Fibroblast of pulmonary artery (primary cell): Measurements from ENCODE around the gene POLR2B.
A peak's percentile ranks its signal among the peaks of the same experiment; 100 is the strongest.

Experiments
- DNase-seq: peaks from one replicate; pipeline ENCODE4 v3.0.0-alpha.2; 2010; ENCODE audit warnings: low read depth
- H3K4me3 ChIP-seq: replicated peaks from 2 replicates; pipeline ENCODE4 v1.5.1; 2011; ENCODE audit warnings: low read depth, mild to moderate bottlenecking, control low read depth, low read length, moderate library complexity
- TF ChIP-seq, protein P1 (sequence below): IDR thresholded peaks from 2 replicates; pipeline ENCODE4 v1.5.1; 2011; ENCODE audit warnings: mild to moderate bottlenecking, control low read depth, low read length, inconsistent platforms; ENCODE audit errors: missing control alignments

Gene POLR2B

DNA sequence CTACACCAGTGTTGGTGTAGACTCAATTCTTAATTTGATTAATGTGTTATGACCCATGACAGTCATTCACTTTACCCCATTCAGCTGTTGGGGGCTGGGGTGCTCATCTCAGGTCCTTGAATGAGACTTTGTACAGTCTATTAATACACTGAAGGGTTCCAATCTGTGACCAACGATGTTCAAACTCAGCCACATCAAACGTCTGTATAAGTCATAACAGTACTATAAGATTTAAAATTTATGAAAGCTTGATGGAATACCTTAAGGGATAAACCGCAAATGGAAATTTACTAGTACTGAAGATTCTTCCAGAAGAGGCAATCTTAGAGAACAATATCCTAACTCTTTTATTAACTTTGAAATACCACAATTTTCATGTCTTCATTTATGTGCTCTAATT, 37.3 kb upstream of the POLR2B start:
- DNase-seq = no peak
- no peak overlapping the region for H3K4me3 ChIP-seq
- TF ChIP-seq, protein P1, sequence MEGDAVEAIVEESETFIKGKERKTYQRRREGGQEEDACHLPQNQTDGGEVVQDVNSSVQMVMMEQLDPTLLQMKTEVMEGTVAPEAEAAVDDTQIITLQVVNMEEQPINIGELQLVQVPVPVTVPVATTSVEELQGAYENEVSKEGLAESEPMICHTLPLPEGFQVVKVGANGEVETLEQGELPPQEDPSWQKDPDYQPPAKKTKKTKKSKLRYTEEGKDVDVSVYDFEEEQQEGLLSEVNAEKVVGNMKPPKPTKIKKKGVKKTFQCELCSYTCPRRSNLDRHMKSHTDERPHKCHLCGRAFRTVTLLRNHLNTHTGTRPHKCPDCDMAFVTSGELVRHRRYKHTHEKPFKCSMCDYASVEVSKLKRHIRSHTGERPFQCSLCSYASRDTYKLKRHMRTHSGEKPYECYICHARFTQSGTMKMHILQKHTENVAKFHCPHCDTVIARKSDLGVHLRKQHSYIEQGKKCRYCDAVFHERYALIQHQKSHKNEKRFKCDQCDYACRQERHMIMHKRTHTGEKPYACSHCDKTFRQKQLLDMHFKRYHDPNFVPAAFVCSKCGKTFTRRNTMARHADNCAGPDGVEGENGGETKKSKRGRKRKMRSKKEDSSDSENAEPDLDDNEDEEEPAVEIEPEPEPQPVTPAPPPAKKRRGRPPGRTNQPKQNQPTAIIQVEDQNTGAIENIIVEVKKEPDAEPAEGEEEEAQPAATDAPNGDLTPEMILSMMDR = no peak

DNA sequence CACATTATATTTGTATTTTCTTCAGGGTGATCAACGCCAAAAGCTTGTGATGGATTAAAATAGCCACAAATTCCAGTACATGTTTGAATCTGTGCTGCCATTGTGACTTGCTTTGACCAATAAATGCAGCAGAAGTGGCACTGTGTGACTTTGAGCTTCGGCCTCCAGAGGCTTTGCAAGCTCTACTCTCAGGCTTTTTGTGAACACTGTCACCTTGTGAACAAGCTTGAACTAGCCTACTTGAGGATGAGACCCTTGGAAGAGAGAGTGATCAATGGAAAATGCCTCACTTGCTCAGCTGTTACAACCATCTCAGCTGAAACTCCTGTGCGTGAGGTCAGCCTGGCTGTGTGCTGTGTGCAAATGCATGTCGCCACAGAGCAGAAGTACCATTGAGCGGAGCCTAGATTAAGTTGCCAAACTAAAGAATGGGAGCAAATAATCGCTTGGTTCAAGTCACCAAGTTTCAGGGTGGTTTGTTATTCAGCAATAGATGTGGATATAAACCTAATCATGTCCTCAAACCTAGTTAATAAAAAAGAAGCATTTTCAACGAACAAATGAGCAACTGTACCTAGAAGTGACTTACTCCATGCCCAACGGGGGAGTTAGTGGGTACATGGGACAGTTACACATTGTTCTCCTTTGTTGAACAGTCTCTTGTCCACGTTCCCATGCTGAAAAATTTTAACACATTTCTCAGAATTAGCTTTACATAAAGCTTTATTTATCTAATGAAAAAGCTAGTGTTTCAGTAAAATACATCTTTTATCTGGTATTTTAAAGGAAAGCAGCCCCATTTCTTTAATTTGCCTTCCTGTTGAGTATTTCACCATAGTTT, 24.8 kb upstream of the POLR2B start:
- no peak overlapping the region for H3K4me3 ChIP-seq
- no peak for DNase-seq
- TF ChIP-seq, protein P1 = no peak

DNA sequence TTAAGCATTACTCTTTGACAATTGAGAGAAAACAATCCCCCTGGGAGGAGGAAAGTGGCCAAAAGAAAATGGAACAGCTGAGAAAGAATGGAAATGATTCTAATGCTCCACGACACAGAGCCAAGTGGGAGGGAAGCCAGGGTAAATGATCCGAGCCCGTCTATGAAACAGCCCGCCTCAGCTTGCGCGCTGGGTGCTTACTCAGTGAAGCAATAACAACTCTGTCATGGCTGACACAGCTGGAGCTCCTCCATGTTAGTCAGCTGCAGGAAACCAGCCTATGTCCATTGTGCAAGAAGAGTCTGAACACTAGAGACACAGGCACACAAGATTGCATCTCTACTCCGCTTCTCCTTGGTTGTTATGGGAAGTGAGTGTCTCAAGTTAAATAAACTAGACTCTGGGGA, 20.6 kb upstream of the POLR2B start:
- TF ChIP-seq, protein P1 = no peak
- peak; percentile 99 for DNase-seq
- peak overlapping the region; percentile 35 for H3K4me3 ChIP-seq

DNA sequence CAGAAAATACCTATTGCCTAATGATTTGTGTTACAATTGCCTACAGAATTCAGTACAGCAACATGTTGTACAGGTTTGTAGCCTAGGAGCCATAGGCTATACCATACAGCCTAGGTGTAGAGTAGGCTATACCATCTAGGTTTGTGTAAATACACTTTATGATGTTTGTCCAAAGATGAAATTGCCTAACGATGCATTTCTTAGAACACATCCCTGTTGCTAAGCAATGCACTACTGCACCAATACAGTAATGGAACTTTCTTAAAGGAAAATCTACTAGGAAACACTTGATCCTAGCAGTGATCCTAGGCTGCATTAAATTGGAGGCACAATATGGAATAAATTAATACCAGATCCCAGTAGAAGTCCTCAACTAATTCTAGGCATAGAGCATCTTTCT, 19.6 kb upstream of the POLR2B start:
- no peak overlapping the region for H3K4me3 ChIP-seq
- TF ChIP-seq, protein P1 = no peak
- DNase-seq = no peak

DNA sequence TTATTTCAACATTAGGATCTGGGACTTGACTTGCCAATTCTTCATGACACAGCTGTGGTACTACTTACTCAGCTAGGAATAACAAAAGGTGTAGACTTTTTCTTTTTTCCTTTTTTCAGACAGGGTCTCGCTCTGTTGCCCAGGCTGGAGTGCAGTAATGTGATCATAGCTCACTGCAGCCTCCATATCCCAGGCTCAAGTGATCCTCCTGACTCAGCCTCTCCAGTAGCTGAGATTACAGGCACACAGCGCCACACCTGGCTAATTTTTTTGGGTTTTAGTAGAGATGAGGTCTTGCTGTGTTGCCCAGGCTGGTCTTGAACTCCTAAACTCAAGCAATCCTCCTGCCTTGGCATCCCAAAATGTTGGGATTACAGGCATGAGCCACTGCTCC, 17.6 kb upstream of the POLR2B start:
- TF ChIP-seq, protein P1 = no peak
- H3K4me3 ChIP-seq = no peak overlapping the region
- DNase-seq = no peak

DNA sequence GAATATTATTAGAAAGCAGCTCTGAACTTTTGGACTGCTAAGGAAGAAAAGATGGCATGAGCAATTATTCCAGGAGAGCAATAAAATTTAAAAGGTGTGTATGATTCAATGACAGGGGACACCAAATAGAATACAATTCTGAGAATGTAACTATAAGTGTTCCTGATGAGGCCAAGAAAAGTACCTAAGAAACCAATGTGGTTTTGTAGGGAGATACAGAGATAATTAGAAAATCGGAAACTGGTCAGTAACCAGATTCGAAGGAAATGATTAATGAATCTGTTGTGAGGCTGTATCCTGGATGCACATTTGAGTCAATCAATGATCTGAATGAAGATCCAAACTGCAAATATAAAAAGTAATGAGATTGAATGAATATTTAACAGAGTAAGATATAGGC, 7.3 kb upstream of the POLR2B start:
- no peak overlapping the region for H3K4me3 ChIP-seq
- no peak for DNase-seq
- TF ChIP-seq, protein P1 = no peak

DNA sequence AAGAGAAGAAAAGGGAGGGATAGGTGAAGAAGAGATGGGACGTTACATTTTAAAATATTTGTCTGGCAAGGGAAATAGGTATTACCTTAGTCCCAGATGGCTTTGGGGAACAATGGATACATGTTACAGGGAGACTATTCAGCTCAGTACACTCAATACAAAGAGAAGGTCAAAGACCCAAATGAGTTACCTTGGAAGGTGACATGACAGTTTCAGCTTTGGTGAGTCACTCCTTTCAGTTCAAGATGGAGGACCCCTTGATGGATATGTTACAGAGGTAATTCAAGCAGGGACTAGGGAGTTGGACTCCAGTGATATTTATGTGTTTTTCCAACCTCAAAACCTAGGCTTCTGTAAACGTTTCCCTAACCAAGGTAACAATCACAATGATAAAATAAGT, 6.3 kb upstream of the POLR2B start:
- TF ChIP-seq, protein P1 = no peak
- no peak for DNase-seq
- no peak overlapping the region for H3K4me3 ChIP-seq
